BJ (cell line): ENCODE measurements around the gene DOCK10. TPM values are rescaled to one million over a fixed set of nuclear protein-coding genes. Genes with fewer than 3 reads are reported as not detected.

ENCODE experiments used
- CTCF ChIA-PET: fragments of 350-600 bp; formaldehyde crosslinking; extraction: SDS; loops from one replicate; lab custom pipeline; 2021; ENCODE audit warnings: antibody characterized with exemption, inconsistent platforms; lab: Yijun Ruan, JAX
- POLR2A ChIA-PET: fragments of 300-600 bp; sonication (Branson Sonifier 250); formaldehyde crosslinking; extraction: SDS; loops from one replicate; lab custom pipeline; 2021; ENCODE audit warnings: antibody characterized with exemption; lab: Charles Lee
- DNase-seq: peaks from one replicate; pipeline ENCODE4 v3.0.0-alpha.2; 2011; ENCODE audit warnings: low read depth
- H3K27me3 ChIP-seq: 2 replicates; pipeline ENCODE4 v1.6.0; 2011; ENCODE audit warnings: low read length; ENCODE audit not compliant: control insufficient read depth, insufficient read depth
- H3K36me3 ChIP-seq: 2 replicates; pipeline ENCODE4 v1.5.1; 2011; ENCODE audit warnings: low read length; ENCODE audit not compliant: control insufficient read depth, insufficient read depth
- H3K4me3 ChIP-seq: 2 replicates; pipeline ENCODE4 v1.5.1; 2011; ENCODE audit warnings: low read depth, mild to moderate bottlenecking, control low read depth, low read length
- polyA plus RNA-seq: library from polyadenylated mRNA; depleted of rRNA; stranded (reverse); fragments of >200 nt; gene quantifications from 2 replicates; pipeline ENCODE4 v1.2.3, GENCODE V29; 2011
- TF ChIP-seq, protein P1 (sequence below): IDR thresholded peaks from 2 replicates; pipeline ENCODE4 v1.5.1; 2011; ENCODE audit warnings: low read depth, mild to moderate bottlenecking, control low read depth, inconsistent platforms, low read length, moderate library complexity; ENCODE audit not compliant: insufficient read depth

The DOCK10 gene
- polyA plus RNA-seq, 1 experiment: 62.7 TPM

- ChIA-PET POLR2A (no interaction called here), CTCF (interaction anchor here (0.6 to 0.7 kb wide), 3 partner anchors 9 to 70 kb away, joined by 3 to 4 read pairs (median 3); no protein-coding TSS in a partner anchor)
- Histone ChIP-seq H3K36me3 (no peaks in the 10 kb centered on the region), H3K27me3 (no peaks in the 10 kb centered on the region), H3K4me3 (no peak overlapping the region)
- TF ChIP-seq, protein P1, sequence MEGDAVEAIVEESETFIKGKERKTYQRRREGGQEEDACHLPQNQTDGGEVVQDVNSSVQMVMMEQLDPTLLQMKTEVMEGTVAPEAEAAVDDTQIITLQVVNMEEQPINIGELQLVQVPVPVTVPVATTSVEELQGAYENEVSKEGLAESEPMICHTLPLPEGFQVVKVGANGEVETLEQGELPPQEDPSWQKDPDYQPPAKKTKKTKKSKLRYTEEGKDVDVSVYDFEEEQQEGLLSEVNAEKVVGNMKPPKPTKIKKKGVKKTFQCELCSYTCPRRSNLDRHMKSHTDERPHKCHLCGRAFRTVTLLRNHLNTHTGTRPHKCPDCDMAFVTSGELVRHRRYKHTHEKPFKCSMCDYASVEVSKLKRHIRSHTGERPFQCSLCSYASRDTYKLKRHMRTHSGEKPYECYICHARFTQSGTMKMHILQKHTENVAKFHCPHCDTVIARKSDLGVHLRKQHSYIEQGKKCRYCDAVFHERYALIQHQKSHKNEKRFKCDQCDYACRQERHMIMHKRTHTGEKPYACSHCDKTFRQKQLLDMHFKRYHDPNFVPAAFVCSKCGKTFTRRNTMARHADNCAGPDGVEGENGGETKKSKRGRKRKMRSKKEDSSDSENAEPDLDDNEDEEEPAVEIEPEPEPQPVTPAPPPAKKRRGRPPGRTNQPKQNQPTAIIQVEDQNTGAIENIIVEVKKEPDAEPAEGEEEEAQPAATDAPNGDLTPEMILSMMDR: no peak
- DNase-seq: no peak
Observed at GRCh38 chr2:225017098-225017685, 25.1 kb downstream of the DOCK10 start.

- Histone ChIP-seq H3K36me3 (no peaks in the 10 kb centered on the region), H3K4me3 (no peak overlapping the region), H3K27me3 (no peaks in the 10 kb centered on the region)
- ChIA-PET POLR2A (no interaction called here), CTCF (interaction anchor here (4.0 kb wide), 1 partner anchor 11 kb away, joined by 19 read pairs; no protein-coding TSS in a partner anchor)
- DNase-seq: no peak
- TF ChIP-seq, protein P1: no peak
Observed at GRCh38 chr2:225013425-225014365, 28.6 kb downstream of the DOCK10 start.

- no peak for DNase-seq
- Histone ChIP-seq H3K4me3 (no peak overlapping the region), H3K36me3 (no peaks in the 10 kb centered on the region), H3K27me3 (no peaks in the 10 kb centered on the region)
- TF ChIP-seq, protein P1: no peak
- CTCF ChIA-PET: interaction anchor here (0.5 to 4.0 kb wide), 2 partner anchors 9 to 21 kb away, joined by 5 to 19 read pairs; no protein-coding TSS in a partner anchor
- POLR2A ChIA-PET: no interaction called here
Observed at GRCh38 chr2:225011585-225011984, 30.7 kb downstream of the DOCK10 start.

DNA sequence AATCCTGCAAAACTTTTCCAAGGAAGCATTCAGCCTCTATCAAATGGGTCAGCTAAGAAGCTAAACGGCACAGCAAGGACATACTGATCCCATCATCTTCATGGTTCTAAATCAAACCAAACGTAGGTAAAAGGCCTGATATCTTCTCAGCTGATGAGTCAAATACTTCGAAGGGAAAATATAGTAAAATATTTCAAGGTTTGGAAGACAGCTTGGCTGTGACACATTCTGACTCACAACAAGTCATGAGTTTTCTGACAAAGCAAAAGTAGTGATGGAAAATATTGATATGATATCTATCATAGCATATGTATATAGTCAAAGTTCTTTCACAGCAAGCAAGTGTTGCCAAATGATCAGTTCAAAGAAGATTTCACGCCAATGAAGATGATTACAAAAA, 31.5 kb downstream of the DOCK10 start:
- ChIA-PET CTCF (interaction anchor here (4.0 kb wide), 1 partner anchor 8 kb away, joined by 19 read pairs; no protein-coding TSS in a partner anchor), POLR2A (no interaction called here)
- DNase-seq: peak; percentile 43
- TF ChIP-seq, protein P1: no peak
- H3K4me3 ChIP-seq: no peak overlapping the region
- no peaks in the 10 kb centered on the region for H3K27me3 ChIP-seq
- no peaks in the 10 kb centered on the region for H3K36me3 ChIP-seq

DNA sequence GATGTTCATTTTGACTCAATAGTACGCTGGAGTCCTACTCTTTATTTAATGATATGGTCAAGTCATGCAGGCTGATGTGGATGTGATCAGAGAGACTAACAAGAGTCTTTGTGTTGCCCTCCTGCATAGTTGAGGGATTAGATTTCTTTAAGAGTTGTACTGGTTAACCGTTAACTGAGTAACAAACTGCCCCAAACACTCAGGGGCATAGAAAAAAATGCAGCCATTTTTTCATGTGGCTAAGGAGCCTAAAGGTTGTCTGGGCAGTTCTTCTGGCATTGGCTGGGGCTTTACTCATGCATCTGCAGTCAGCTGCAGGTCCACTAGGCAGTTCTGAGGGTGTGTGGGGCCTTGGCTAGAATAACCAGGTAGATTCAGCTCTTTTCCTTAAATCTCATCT, 32.5 kb downstream of the DOCK10 start:
- no peak for DNase-seq
- ChIA-PET POLR2A (no interaction called here), CTCF (interaction anchor here (0.7 kb wide), 1 partner anchor 32 kb away, joined by 3 read pairs; no protein-coding TSS in a partner anchor)
- TF ChIP-seq, protein P1: no peak
- no peak overlapping the region for H3K4me3 ChIP-seq
- H3K27me3 ChIP-seq: no peaks in the 10 kb centered on the region
- no peaks in the 10 kb centered on the region for H3K36me3 ChIP-seq
